GM12872 (cell line): ENCODE data around the gene INSYN2B.

ENCODE experiments used
- TF ChIP-seq, protein P1 (sequence below): IDR thresholded peaks from 3 replicates; pipeline ENCODE4 v1.5.1; 2011; ENCODE audit warnings: low read depth, mild to moderate bottlenecking, low read length, moderate library complexity; ENCODE audit not compliant: insufficient read depth

INSYN2B gene

DNA sequence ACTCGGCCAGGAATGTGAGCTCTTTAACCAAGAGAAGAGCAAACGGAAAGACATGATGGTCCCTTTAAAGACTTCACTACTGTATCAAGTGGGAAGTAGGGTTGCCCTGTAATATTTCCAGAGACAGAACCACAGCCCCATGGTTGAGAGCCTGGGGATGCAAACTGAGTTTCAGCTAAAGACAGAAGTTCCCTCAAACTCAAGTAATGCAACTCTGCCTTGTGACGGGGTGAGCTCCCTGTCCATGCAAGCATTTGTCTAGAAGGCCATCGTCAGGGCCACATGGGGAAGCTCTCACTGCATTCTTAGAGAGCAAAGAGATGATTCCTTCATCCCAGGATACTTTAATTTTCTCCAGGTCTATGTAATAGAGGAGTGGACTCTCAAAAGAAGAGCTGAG lies 82.8 kb downstream of the INSYN2B start:
- TF ChIP-seq, protein P1, sequence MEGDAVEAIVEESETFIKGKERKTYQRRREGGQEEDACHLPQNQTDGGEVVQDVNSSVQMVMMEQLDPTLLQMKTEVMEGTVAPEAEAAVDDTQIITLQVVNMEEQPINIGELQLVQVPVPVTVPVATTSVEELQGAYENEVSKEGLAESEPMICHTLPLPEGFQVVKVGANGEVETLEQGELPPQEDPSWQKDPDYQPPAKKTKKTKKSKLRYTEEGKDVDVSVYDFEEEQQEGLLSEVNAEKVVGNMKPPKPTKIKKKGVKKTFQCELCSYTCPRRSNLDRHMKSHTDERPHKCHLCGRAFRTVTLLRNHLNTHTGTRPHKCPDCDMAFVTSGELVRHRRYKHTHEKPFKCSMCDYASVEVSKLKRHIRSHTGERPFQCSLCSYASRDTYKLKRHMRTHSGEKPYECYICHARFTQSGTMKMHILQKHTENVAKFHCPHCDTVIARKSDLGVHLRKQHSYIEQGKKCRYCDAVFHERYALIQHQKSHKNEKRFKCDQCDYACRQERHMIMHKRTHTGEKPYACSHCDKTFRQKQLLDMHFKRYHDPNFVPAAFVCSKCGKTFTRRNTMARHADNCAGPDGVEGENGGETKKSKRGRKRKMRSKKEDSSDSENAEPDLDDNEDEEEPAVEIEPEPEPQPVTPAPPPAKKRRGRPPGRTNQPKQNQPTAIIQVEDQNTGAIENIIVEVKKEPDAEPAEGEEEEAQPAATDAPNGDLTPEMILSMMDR = no peak

DNA sequence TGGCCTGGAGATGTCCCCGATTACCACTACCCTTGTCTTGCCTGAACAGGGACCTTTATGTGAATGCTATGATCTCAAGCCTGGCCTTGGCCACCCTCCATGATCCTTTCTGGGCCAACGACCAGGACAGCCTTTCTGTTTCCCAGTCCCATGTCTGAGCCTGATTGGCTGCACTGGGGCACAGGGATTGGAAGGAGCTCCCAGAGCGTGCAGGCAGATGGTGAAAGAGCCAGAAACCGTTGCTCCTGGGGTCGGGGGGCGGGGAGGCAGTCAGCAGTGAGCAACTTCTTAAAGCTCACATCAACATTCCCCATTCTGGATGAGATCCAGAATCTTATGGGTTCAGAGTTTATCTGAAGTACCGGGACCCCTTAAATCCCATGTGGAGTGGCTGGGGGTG lies 84.4 kb downstream of the INSYN2B start:
- TF ChIP-seq, protein P1 = no peak

DNA sequence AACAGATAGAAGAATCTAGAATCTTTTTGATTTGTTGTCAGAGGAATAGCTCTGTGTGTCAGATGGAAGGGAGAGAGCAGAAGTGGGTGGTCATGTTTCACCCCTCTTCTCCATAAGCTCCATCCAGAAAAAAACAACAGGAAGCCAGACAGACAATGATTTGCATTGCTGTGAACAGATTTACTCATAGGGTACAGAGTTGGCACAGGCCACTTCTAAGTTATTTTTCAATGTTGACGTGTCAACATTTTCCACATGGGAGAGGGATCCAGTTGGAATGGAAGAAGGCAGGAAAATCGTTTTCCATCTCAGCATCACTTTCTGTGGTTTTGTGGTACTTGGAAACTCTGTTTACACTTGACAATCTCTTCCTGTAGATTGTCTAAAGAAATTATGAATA lies 86.7 kb downstream of the INSYN2B start:
- TF ChIP-seq, protein P1 = no peak

DNA sequence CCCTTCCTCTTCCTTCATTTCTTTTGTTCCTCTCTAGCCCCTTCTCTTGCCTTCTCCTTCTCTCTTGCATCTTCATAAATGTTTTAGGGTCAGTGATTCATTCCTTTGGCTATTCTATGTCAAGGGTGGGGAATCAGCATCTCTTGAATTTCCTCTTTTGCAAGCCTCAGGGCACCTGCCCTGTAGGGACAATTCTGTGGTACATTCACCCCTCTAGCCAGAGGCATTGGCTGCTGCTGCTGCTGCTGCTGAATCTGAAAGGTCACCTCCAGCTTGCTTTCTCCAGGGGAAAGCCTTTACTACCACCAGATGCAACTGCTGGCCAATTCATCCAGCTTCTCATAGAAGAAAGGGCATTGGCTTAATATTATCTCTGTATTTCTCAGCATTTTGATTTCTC lies 87.3 kb downstream of the INSYN2B start:
- TF ChIP-seq, protein P1 = no peak

DNA sequence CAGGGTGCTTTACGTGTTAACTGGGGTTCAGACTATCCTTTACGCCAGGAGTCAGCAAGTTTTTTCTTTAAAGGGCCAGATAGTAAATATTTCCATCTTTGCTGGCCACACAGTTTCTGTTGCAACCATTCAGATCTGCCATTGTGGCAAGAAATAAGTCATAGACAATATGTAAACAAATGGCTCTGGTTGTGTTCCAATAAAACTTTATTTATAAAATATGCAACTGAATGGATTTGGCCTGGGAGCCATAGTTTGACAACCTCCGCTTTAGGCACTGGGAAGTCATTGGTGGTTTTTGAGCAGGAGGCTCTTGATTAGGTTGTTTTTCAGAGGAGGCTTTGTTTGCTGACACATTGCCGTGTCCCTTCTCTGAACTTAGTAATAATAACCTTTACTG lies 90.7 kb downstream of the INSYN2B start:
- TF ChIP-seq, protein P1 = no peak

DNA sequence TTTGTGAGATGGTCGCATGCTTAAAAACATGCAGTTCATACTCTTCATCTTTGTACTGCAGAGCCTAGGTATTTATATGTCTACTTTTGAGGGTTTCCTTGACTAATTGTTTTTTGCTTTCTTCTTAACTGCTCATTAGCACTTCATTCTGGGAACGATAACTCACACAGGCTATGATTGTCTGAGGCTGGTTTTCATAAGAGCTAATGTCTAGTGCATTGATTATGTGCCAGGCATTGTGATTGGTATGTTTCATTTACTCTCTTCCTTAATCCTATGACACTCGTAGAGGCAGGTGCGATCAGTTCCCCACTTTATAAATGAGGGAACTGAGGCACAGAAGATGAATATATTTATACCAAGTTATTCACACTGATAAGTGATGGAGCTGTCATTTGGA lies 93.6 kb downstream of the INSYN2B start:
- TF ChIP-seq, protein P1 = no peak

DNA sequence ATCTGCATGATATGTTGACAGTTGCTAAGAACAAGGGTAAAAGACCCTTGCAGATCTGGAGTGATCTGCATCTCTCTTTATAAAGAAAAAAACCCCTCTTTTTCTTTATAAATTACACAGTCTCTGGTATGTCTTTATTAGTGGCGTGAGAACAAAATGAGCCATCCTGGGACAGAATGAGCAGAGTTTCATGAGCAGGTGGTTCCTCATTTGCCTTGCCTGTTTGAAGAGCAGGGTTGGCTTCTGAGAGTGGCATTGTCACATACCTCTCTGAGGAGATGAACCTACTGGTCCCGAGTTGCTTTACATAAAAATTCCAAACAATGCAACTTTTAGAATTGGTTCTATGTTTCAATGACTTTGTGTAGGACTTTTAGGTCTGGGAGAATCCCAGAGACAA lies 94.3 kb downstream of the INSYN2B start:
- TF ChIP-seq, protein P1 = no peak

DNA sequence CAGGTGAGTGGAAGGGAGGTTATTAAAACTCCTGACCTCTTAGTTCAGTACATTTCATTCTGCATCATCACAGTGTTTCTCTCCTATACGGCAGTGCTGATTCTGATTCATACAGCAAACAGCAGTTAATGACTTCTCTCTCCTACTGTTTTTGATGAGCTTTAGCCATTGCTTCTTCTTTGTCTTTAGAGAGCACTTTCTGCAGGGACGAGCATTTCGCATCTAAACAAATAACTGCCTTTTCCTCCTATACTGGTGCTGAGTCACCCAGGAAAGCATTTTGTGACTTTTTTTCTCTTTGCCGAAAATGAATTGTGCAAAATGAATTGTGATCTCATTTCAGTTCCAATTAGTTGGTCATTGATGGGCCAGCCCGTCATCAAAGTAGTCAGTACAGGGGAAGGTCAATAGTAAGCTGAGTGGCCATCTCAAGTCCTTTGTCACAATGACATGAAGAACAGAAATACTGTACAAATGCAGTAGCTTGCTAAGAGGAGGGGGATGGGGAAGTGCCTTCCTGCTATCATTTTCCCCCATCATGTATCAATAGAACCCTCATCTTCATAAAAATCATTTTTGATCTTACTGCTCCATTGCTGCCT lies 98.5 kb downstream of the INSYN2B start:
- TF ChIP-seq, protein P1 = no peak
